Measurements from ENCODE around the gene IGSF23.
"Not testable (repeated sequence)": the region's sequence is repeated elsewhere in the genome, so short reads cannot be mapped to it uniquely, and the experiment has no call there.

IGSF23 gene

DNA sequence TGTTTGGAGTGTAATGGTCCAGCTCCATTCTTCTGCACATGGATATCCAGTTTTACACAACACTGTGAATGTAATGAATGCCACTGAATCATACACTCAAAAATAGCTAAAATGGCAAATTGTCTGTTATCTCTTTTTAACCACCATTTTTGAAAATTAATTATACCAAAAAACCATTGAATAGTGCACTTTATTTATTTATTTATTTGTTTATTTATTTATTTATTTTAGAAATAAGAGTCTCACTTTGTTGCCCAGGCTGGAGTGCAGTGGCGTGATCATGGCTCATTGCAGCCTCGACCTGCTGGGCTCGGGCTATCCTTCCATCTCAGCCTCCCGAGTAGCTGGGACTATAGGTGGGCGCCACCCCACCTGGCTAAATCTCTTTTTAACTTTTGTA lies 50.6 kb downstream of the IGSF23 start:
- DNase-seq (ENCODE audit: extremely low read depth in 1 of 2, low read depth in 1 of 2) = no peak

- no peak for DNase-seq (ENCODE audit: extremely low read depth in 1 of 2, low read depth in 1 of 2)
These were observed 51.6 kb downstream of the IGSF23 start for GRCh38 chr19:44664976-44665375.

DNA sequence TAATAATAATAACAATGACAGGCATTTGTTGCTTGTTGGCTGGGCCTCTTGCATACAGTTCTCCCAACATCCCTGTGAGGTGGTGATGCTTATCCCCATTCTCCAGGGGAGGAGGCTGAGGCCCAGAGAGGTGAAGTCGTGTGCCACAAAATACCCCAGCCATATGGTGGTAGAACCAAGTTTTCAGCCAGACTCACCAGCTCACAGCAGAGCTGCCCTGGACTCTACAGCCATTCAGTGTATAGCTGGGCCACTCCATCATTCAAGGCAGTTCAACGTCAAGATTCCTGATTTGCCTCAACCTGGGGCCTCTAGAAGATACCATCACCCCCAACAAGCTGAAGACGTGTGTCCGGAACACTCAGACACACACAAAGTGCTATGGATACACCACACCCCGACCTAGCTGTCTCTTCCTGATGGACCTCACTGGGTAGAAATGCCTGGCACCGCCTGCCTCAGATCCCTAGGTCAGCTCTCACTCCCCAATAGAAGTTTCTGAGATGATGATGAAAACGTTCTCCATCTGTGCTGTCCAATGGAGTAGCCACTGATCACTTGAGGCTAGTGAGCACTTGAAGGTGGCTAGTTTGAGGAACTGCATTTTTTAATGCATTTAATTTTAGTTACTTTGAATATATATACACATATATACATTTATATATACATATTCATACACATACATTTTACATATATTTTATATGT lies 53.6 kb downstream of the IGSF23 start:
- DNase-seq (ENCODE audit: extremely low read depth in 1 of 2, low read depth in 1 of 2) = no peak

DNA sequence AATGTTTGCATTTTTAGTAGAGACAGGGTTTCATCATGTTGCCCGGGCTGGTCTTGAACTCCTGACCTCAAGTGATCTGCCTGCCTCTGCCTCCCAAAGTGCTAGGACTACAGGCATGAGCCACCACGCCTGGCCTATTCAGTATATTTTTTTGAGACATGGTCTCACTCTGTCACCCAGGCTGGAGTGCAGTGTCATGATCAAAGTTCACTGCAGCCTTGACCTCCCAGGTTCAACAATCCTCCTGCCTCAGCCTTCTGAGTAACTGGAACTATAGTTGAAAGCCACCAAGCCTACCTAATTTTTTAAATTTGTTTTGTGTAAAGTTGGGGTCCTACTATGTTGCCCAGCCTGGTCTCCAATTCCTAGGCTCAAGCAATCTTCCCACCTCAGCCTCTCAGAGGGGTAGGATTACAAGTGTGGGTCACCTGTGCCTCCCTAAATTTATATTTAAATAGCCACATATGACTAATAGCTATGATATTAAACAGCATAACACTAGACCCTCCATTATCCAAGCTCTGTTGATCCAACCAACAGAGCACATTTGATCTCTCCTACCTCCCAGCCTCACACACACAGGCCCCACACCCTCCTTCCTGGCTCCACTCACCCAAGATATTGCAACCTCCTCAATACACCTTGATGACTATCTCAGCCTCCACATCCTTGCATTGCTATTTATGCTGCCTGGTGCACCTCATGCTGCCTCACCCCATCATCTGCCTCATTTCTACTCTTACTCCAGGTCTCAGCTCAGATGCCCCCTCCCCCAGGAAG lies 55.8 kb downstream of the IGSF23 start:
- no peak for DNase-seq (ENCODE audit: extremely low read depth in 1 of 2, low read depth in 1 of 2)

DNA sequence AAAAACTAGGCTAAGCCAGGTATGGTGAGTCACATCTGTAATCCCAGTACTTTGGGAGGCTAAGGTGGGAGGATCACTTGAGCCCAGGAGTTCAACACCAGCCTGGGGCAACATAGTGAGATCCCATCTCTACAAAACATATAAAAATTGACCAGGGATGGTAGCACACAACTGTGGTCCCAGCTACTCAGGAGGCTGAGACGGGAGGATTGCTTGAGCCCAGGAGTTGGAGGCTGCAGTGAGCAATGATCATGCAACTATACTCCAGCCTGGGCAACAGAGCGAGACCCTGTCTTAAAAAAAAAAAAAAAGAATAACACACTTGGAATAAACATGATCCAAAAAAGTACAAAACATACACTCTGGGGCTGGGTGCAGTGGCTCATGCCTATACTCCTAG lies 56.7 kb downstream of the IGSF23 start:
- DNase-seq (ENCODE audit: extremely low read depth in 1 of 2, low read depth in 1 of 2) = not testable (repeated sequence)

DNA sequence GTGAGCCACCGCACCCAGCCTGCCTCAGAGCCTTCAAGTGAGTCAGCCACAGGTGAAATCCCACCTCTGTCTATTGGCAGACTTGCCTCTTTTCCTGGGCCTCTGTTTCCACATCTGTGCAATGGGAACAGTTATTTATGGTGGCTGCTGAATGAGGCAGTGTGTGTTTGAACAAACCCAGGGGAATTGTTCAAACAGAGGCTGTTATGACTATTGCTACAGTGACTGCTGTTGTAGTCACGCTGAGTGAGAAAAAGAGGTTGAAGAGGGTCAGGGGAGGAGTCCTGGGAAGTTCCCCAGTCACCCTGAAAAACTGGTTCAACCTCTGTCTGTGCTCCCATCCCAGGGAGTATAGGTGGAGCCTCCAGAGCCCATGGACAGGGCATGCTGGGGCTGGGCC lies 58.0 kb downstream of the IGSF23 start, which contains the start of gene CEACAM19:
Gene CEACAM19 (plus strand): TSS at position 83 of the 400 bp plus-strand sequence. CDS start 450 bp downstream, outside the sequence.
- no peak for DNase-seq (ENCODE audit: extremely low read depth in 1 of 2, low read depth in 1 of 2)

DNA sequence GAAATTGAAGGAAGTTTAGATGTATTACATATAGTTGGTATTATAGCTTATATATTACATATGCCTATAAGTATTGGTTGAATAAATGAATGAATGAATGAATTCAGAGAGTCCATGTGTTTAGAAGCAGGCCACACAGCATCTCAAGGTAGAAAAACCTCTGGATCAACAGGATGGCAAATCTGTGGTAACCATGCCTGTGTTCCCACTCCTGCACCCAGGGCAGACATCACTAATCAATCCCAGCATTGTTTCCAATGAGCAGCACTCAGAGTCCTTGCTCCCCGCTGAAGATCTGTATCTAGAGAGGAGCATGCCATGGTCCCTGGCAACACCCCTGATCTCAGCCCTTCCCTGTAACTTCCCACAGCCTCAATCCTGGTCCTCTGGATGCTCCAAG lies 58.9 kb downstream of the IGSF23 start:
- no peak for DNase-seq (ENCODE audit: extremely low read depth in 1 of 2, low read depth in 1 of 2)

GRCh38 chr19:44673510-44673909 lies 60.1 kb downstream of the IGSF23 start:
- DNase-seq (ENCODE audit: extremely low read depth in 1 of 2, low read depth in 1 of 2) = no peak

GRCh38 chr19:44675521-44675920 lies 62.2 kb downstream of the IGSF23 start:
- no peak for DNase-seq (ENCODE audit: extremely low read depth in 1 of 2, low read depth in 1 of 2)

GRCh38 chr19:44677019-44677811 lies 63.9 kb downstream of the IGSF23 start:
- no peak for DNase-seq (ENCODE audit: extremely low read depth in 1 of 2, low read depth in 1 of 2)

DNA sequence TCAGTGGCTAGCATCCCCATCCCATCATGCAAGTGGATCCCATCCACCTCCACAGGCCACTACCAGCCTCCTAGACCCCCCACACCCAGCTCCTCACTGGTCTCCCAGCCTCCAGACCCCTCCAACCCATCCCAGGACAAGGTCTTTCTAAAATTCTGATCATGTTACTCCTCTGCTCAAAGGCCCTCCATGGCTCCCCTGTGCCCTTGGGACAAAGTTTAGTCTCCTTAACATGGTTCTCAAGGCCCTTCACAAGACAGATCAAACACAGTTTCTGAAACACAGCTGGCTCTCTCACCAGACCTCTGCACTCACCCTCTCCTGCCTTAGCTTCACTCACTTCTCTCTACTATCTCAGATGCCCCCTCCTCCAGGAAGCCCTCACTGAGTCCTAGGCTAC lies 67.2 kb downstream of the IGSF23 start:
- no peak for DNase-seq (ENCODE audit: extremely low read depth in 1 of 2, low read depth in 1 of 2)

GRCh38 chr19:44681992-44682790 lies 68.8 kb downstream of the IGSF23 start:
- no peak for DNase-seq (ENCODE audit: extremely low read depth in 1 of 2, low read depth in 1 of 2)

DNA sequence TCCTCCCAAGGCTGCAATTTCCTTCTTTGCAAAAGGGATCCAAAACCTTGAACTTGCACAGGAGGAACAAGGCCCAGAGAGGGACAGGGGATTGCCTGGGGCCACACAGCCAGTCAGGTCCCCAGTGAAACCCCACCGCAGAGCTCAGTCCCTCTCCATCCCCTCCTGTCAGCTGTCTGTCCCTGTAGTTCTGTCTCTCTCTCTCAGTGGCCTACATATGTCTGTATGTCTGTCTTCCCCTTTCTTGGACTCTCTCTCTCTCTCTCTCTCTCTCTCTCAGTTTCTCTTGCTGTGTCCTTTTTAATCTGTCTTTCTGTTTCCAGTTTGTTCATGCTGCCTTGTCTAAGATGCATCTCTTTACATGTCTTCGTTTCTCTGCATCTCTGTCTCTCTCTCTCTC lies 69.4 kb downstream of the IGSF23 start:
- DNase-seq (ENCODE audit: extremely low read depth in 1 of 2, low read depth in 1 of 2) = no peak

DNA sequence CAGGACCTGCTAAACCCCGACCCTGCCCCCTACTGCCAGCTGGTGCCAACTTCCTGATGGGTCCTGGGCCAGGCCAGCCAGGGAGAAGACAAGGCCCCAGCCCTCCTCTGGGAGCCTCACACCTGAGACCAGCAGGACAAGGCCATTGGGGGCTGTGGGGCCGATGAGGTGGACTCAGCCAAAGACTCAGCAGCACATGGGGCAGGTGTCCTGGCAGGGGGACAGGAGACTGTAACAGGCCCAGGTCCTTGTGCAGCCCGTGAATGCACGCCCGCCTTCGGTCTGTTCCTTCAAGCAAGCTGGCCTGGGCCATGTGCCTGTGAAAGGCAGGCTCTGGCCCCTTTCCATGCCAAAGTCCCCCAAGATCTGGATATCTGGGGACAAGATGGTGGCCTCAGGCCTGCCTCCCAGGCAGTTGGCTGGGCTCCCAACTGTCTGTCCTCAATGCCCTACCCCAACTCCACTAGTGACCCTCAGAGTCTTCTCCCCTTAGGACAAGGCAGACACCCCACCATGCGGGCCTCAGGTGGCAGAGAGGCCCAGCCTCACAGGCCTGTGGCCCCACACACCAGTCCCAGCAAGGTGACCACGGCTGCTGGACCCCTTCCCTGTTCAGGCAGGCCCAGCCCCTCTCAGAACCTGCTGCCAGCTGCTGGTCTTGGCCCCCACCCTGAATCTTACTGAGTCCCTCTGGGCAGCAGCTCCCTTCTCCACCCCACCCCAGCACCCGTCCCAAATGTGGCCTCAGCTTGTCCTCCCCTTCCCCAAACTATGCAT lies 70.3 kb downstream of the IGSF23 start:
- no peak for DNase-seq (ENCODE audit: extremely low read depth in 1 of 2, low read depth in 1 of 2)

- DNase-seq (ENCODE audit: extremely low read depth in 1 of 2, low read depth in 1 of 2) = not testable (repeated sequence)
These were observed 71.0 kb downstream of the IGSF23 start for GRCh38 chr19:44684396-44684795.

GRCh38 chr19:44684892-44685863 lies 71.8 kb downstream of the IGSF23 start:
- DNase-seq (ENCODE audit: extremely low read depth in 1 of 2, low read depth in 1 of 2) = no peak

DNA sequence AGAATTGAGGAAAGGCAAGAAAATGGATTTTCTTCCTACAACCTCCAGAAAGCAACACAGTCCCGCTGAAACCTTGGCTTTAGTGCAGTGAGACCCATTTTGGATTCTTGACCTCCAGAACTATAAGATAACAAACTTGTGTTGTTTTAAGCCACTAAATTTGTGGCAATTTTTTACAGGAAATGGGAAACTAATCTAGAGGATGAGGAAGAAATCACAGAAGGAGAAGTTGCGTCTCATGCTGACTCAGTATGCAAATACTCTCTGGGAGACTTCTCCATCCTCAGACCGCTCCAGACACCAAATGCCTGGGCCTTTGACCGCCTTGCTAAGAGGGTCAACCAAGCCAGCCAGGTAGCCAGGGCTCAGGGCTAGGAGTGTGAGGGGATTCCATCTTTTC lies 72.5 kb downstream of the IGSF23 start:
- DNase-seq (ENCODE audit: extremely low read depth in 1 of 2, low read depth in 1 of 2) = no peak

Measured in activated CD8-positive, alpha-beta memory T cell treated with anti-CD3 and anti-CD28 coated beads for 1 hour (primary cell).